ENCODE data around the gene HOXA6. TPM values are rescaled to one million over a fixed set of nuclear protein-coding genes. Genes with fewer than 3 reads are reported as not detected.

The HOXA6 gene
- total and polyA plus RNA-seq, 2 of the 4 experiments (the other 2 are of a cell fraction), result 1.4 to 1.8 TPM

DNA sequence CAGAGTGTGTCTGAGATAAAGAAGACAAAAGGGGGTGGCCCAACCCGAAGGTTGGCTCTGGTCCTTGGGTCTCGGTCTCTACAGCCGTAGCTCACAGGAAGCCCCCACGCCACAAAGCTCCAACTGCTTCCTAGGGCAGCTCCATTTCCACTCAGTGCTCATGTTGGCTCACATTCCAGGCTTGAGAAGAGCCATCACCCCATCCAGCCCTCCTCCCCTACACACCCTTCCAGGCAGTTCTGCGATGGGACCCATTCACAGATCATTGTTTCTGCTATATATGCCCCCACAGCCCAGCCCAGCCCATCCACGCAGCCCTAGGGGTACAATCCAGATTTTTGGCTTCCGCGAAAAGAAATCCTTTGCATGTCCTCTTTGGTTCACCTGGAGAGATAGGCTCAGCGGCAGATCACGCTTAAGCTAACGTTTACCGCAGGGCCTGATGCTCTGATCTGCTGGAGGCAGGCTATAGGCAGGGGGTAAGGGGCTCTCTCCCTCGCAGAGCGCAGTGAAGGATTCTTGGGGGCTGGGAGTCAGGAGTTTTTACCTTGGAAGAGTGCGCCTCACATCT lies 43.7 kb upstream of the HOXA6 start (continued):
- no peak for TF ChIP-seq BHLHE40 (IDR thresholded peaks at IDR 0.05; ENCODE audit: low read depth, low read length)

DNA sequence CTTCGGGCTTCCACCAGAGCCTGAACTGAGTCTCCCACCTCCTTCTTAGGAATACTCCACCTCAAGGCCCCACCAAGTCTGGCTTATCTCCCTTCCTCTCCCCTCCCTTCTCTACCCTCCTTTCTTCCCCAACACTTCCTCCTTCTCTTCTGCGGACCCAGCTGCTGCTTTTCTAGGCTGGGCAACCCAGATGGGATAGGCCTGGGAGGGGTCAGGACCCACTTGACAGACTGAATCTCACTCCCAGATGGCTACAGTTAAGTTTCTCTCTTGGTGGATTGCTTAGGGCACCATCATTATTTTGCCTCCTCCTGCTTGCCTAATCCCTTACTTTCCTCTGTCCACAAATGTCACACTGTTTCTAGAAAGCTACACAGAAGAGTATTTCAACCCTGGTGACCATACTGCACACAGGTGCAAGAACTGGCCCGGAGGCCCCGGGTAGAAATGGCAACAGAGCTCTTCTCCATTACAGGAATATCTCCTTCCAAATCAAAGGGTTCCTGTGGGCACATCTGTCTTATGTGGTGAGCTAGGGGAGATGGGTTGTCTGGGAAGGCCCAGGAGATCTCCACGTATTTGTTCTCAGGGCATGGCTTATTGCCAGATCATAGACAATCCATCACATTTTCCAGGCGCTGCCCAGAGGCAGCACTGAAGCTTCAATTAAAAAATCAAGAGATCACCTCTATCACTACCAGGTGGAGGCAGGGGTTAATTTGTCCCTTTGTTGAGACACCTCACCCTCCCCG lies 42.6 kb upstream of the HOXA6 start:
- H3K56ac ChIP-seq (ENCODE audit: extremely low read depth, insufficient read depth, low read length), result no peak overlapping the region
- ChIA-PET CTCF (interaction anchor here (1.1 kb wide), 1 partner anchor 10 kb away, joined by 3 read pairs; no protein-coding TSS in a partner anchor), POLR2A (ENCODE audit: unreplicated experiment) (no interaction called here)
- H3K4me3 ChIP-seq (ENCODE audit: insufficient read depth, low read depth, low read length), result no peak overlapping the region
- H2BK20ac ChIP-seq (ENCODE audit: low read depth, low read length), result no peak overlapping the region
- no peak overlapping the region for H4K8ac ChIP-seq (ENCODE audit: low read depth in 2 of 2, low read length in 2 of 2)
- H4K20me1 ChIP-seq (ENCODE audit: insufficient read depth, low read length), result peaks cover 16% of the 10 kb centered on the region; the same call in 1 of the 2 replicates
- peaks cover 1% of the 10 kb centered on the region; the same call in 1 of the 2 replicates for H3K4me1 ChIP-seq (ENCODE audit: control insufficient read depth, insufficient read depth, low read length)
- H2AK5ac ChIP-seq (ENCODE audit: low read depth, low read length), result no peak overlapping the region
- H3K9me1 ChIP-seq (ENCODE audit: insufficient read depth, low read length), result no peaks in the 10 kb centered on the region
- DNase-seq (no peak), ATAC-seq (ENCODE audit: low read depth) (no peak)
- no peak overlapping the region for H2BK120ac ChIP-seq (ENCODE audit: low read depth, low read length)
- H3K79me1 ChIP-seq (ENCODE audit: low read depth in 1 of 2, low read length in 2 of 2), result no peaks in the 10 kb centered on the region
- H4K91ac ChIP-seq (ENCODE audit: insufficient read depth, low read depth, low read length), result no peak overlapping the region
- no peak overlapping the region for H3K4me2 ChIP-seq (ENCODE audit: low read depth, low read length)
- no peak overlapping the region for H2AFZ ChIP-seq (replicated peaks; ENCODE audit: low read length, poor library complexity)
- no peak overlapping the region for H3K14ac ChIP-seq (replicated peaks; ENCODE audit: low read depth, low read length)
- no peak overlapping the region for H2BK15ac ChIP-seq (ENCODE audit: low read depth, low read length)
- H3K27me3 ChIP-seq (ENCODE audit: control insufficient read depth, insufficient read depth, low read length), result peaks cover 97% of the 10 kb centered on the region
- WGBS, 2 experiments (ENCODE audit: extremely low coverage in 2 of 2, insufficient read length in 1 of 2), result no CpG with 5 or more reads among the region's 7 CpGs
- dilution Hi-C loops (cut with HindIII; ENCODE audit: low sequenced_read_pairs, unreplicated experiment), result no loop called here
- no TSS peak for BruUV-seq (replicated peaks)
- intact Hi-C loops (cut with micrococcal nuclease), result loop anchor here (10.0 kb wide), 4 partner anchors 555 to 1915 kb away; partner anchors contain the start of gene TAX1BP1
- H3K18ac ChIP-seq (ENCODE audit: low read depth, low read length), result no peak overlapping the region
- H3K36me3 ChIP-seq (ENCODE audit: control insufficient read depth, insufficient read depth, low read length), result no peaks in the 10 kb centered on the region
- H3K23ac ChIP-seq (ENCODE audit: low read depth, low read length), result no peak overlapping the region
- H3K9me3 ChIP-seq (ENCODE audit: control insufficient read depth, insufficient read depth, low read length), result peaks cover 16% of the 10 kb centered on the region; the same call in 1 of the 2 replicates
- in situ Hi-C loops (cut with MboI; ENCODE audit: low sequenced_read_pairs), result loop anchor here (10.0 kb wide), 1 partner anchor 885 kb away; no protein-coding TSS in a partner anchor
- H4K5ac ChIP-seq (ENCODE audit: low read depth, low read length), result no peak overlapping the region
- no peak overlapping the region for H2BK5ac ChIP-seq (ENCODE audit: low read depth, low read length, poor library complexity, severe bottlenecking)
- no peak overlapping the region for H2AK9ac ChIP-seq (replicated peaks; ENCODE audit: low read depth, low read length, poor library complexity)
- H3K4ac ChIP-seq (ENCODE audit: low read depth, low read length), result no peak overlapping the region
- H3K27ac ChIP-seq (ENCODE audit: insufficient read depth, low read length), result no peak overlapping the region
- no peak overlapping the region for H3K9ac ChIP-seq (ENCODE audit: low read depth, low read length)
- TF ChIP-seq MXI1 (IDR thresholded peaks at IDR 0.05; ENCODE audit: borderline replicate concordance, low read depth, low read length) (no peak), BHLHE40 (IDR thresholded peaks at IDR 0.05; ENCODE audit: low read depth, low read length) (no peak), CEBPB (IDR thresholded peaks at IDR 0.05; ENCODE audit: low read depth, low read length) (no peak), NFE2L2 (IDR thresholded peaks at IDR 0.05; ENCODE audit: low read depth, low read length) (no peak), SMC3 (IDR thresholded peaks at IDR 0.05; ENCODE audit: low read depth, low read length) (no peak), RAD21 (IDR thresholded peaks at IDR 0.05; ENCODE audit: low read length) (no peak), POLR2A (IDR thresholded peaks at IDR 0.05; ENCODE audit: low read depth, low read length) (no peak), RCOR1 (IDR thresholded peaks at IDR 0.05; ENCODE audit: insufficient replicate concordance, low read length) (no peak), MAFK (IDR thresholded peaks at IDR 0.05; ENCODE audit: low read depth, low read length) (no peak)
- TF ChIP-seq, protein P1, sequence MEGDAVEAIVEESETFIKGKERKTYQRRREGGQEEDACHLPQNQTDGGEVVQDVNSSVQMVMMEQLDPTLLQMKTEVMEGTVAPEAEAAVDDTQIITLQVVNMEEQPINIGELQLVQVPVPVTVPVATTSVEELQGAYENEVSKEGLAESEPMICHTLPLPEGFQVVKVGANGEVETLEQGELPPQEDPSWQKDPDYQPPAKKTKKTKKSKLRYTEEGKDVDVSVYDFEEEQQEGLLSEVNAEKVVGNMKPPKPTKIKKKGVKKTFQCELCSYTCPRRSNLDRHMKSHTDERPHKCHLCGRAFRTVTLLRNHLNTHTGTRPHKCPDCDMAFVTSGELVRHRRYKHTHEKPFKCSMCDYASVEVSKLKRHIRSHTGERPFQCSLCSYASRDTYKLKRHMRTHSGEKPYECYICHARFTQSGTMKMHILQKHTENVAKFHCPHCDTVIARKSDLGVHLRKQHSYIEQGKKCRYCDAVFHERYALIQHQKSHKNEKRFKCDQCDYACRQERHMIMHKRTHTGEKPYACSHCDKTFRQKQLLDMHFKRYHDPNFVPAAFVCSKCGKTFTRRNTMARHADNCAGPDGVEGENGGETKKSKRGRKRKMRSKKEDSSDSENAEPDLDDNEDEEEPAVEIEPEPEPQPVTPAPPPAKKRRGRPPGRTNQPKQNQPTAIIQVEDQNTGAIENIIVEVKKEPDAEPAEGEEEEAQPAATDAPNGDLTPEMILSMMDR (conservative IDR thresholded peaks at IDR 0.05; ENCODE audit: low read depth, low read length), result no peak
- TF ChIP-seq, protein P2, sequence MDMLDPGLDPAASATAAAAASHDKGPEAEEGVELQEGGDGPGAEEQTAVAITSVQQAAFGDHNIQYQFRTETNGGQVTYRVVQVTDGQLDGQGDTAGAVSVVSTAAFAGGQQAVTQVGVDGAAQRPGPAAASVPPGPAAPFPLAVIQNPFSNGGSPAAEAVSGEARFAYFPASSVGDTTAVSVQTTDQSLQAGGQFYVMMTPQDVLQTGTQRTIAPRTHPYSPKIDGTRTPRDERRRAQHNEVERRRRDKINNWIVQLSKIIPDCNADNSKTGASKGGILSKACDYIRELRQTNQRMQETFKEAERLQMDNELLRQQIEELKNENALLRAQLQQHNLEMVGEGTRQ (IDR thresholded peaks at IDR 0.05; ENCODE audit: low read depth, low read length), result no peak
